ENCODE measurements around the gene UGT1A5.
"Not testable (repeated sequence)": the region's sequence is repeated elsewhere in the genome, so short reads cannot be mapped to it uniquely, and the experiment has no call there.

Gene UGT1A5

DNA sequence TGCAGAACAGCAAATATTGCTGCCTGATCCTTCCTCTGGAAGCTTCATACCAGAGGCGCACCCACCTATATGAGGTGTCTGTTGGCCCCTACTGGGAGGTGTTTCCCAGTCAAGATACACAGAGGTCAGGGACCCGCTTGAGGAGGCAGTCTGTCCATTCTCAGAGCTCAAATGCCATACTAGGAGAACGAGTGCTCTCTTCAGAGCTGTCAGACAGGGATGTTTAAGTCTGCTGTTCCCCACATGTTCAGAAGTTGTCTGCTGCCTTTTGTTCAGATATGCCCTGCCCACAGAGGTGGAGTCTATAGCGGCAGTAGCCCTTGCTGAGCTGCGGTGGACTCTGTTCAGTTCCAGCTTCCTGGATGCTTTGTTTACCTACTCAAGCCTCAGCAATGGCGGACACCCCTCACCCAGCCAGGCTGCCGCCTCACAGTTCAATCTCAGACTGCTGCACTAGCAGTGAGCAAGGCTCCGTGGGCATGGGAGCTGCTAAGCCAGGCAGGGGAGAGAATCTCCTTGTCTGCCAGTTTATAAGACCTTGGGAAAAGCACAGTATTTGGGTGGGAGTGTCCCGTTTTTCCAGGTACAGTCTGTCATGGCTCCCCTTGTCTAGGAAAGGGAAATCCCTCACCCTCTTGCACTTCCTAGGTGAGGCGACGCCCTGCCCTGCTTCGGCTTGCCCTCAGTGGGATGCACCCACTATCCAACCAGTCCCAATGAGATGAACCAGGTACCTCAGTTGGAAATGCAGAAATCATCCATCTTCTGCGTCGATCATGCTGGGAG is 24.4 kb downstream of the UGT1A5 start:
- H3K9ac ChIP-seq (ENCODE audit: low read length); H3K36me3 ChIP-seq (ENCODE audit: control insufficient read depth, insufficient read depth, low read length); H3K4me3 ChIP-seq (ENCODE audit: low read length); H3K9me3 ChIP-seq (ENCODE audit: control insufficient read depth, low read length); H3K4me1 ChIP-seq (ENCODE audit: control insufficient read depth, insufficient read depth, low read length); H3K27me3 ChIP-seq (ENCODE audit: control insufficient read depth, insufficient read depth, low read length): not testable (repeated sequence)

DNA sequence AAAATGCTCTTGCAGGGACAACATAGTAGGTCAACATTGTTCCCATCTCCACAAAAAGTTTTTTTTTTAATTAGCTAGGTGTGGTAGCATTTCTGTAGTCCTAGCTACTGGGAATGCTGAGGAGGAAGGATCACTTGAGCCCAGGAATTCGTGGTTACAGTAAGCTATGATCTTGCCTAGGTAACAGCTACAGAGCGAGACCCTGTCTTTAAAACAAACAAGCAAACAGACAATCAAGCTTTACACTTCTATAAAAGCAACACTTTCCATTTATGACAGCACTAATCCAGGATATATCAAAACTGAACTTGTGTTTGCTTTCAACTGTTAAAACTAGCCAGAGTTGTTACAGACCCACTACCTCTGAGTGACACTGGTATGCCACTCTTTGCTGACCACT is 28.2 kb downstream of the UGT1A5 start:
- Histone ChIP-seq H3K4me1 (ENCODE audit: control insufficient read depth, insufficient read depth, low read length) (peaks cover 7% of the 10 kb centered on the region), H3K4me3 (ENCODE audit: low read length) (no peak overlapping the region), H3K36me3 (ENCODE audit: control insufficient read depth, insufficient read depth, low read length) (no peaks in the 10 kb centered on the region), H3K27me3 (ENCODE audit: control insufficient read depth, insufficient read depth, low read length) (no peaks in the 10 kb centered on the region), H3K9ac (ENCODE audit: low read length) (no peak overlapping the region), H3K9me3 (ENCODE audit: control insufficient read depth, low read length) (no peaks in the 10 kb centered on the region)

DNA sequence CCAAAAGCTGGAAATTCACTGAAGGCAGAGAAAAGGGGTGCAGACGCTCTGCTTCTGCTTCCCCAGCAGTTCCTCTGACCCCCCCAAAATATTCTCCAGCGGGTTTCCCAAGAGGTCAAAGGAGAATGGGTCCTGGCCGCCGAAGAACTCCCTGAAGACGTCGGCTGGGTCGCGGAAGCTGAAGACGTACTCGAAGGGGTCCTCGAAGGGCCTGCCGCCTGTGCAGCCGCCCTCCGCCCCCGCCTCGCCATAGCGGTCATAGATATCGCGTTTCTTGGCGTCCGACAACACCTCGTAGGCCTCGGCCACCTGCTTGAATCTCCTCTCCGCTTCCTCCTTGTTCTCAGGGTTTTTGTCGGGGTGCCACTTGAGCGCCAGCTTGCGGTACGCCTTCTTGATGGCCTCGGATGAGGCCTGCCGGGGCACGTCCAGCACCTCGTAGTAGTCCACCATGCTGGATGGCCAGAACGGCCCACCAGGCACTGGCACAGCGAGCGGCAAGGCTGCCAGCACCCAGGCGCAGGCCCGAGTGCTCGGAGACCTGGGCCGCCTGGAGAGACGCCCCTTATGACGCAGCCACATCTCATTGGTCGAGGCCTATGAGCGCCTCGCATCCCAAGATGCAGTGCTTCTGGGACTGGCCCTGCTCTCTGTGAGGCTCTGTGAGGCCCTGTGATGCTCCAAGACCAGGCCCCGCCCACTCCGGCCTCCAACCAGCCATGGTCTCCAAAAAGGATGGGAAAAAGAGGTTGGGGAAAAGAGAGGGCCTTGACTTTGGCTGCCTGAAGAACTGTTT is 31.0 kb downstream of the UGT1A5 start:
- Histone ChIP-seq H3K9ac (ENCODE audit: low read length) (no peak overlapping the region), H3K4me1 (ENCODE audit: control insufficient read depth, insufficient read depth, low read length) (peaks cover 7% of the 10 kb centered on the region), H3K4me3 (ENCODE audit: low read length) (no peak overlapping the region), H3K9me3 (ENCODE audit: control insufficient read depth, low read length) (no peaks in the 10 kb centered on the region), H3K27me3 (ENCODE audit: control insufficient read depth, insufficient read depth, low read length) (no peaks in the 10 kb centered on the region), H3K36me3 (ENCODE audit: control insufficient read depth, insufficient read depth, low read length) (no peaks in the 10 kb centered on the region)

DNA sequence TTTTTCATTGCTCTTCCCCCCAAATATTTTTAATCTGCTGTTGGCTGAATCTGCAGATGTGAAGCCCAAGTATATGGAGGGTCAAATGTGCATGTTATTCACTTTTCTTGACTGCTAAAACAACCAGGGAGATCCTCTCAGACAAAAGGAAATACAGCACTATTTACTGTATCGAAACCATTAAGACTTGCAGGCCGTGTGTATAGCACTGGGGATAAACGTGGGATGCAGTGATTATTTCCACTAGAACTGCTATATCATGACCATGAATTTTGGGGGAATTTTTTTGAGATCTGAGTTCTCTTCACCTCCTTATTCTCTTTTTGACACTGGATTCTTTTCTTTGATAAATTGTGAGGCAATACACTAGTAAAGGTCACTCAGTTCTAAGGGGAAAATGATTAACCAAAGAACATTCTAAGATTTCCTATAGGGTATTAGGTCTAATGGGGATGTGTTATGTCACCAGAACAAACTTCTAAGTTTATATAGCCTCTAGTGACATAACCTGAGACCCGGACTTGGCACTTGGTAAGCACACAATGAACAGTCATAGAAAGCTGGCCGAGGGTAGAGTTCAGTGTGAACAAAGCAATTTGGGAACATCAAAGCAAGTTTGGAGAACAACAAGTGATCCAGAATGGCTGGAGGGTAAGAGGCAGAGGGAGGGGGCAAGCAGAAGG is 32.5 kb downstream of the UGT1A5 start:
- Histone ChIP-seq H3K27me3 (ENCODE audit: control insufficient read depth, insufficient read depth, low read length) (no peaks in the 10 kb centered on the region), H3K9ac (ENCODE audit: low read length) (no peak overlapping the region), H3K4me1 (ENCODE audit: control insufficient read depth, insufficient read depth, low read length) (no peaks in the 10 kb centered on the region)

DNA sequence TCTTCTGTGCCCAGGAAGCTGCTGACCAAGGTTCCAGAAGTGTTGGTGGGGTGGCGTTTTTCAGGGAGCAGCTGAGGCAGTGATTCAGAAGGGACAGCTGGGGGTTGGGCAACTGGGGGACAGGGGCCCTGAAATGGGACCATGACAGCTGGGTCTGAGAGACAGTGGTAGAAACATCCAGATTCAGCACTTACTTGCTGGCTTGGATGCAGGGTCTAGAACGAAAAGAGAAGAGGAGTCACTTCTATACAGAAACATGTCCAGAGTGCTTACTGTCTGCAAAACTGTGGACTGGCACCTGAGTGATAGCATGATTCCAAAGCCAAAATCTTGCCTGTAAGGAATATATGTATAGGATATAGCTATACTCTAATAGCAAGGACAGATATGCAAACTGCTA is 33.1 kb downstream of the UGT1A5 start:
- not testable (repeated sequence) for H3K4me1 ChIP-seq (ENCODE audit: control insufficient read depth, insufficient read depth, low read length); H3K4me3 ChIP-seq (ENCODE audit: low read length); H3K36me3 ChIP-seq (ENCODE audit: control insufficient read depth, insufficient read depth, low read length); H3K9me3 ChIP-seq (ENCODE audit: control insufficient read depth, low read length); H3K9ac ChIP-seq (ENCODE audit: low read length); H3K27me3 ChIP-seq (ENCODE audit: control insufficient read depth, insufficient read depth, low read length)

More for the DNA sequence above, 32.5 kb downstream of the UGT1A5 start:
- Histone ChIP-seq H3K36me3 (ENCODE audit: control insufficient read depth, insufficient read depth, low read length) (no peaks in the 10 kb centered on the region), H3K9me3 (ENCODE audit: control insufficient read depth, low read length) (no peaks in the 10 kb centered on the region), H3K4me3 (ENCODE audit: low read length) (no peak overlapping the region)

DNA sequence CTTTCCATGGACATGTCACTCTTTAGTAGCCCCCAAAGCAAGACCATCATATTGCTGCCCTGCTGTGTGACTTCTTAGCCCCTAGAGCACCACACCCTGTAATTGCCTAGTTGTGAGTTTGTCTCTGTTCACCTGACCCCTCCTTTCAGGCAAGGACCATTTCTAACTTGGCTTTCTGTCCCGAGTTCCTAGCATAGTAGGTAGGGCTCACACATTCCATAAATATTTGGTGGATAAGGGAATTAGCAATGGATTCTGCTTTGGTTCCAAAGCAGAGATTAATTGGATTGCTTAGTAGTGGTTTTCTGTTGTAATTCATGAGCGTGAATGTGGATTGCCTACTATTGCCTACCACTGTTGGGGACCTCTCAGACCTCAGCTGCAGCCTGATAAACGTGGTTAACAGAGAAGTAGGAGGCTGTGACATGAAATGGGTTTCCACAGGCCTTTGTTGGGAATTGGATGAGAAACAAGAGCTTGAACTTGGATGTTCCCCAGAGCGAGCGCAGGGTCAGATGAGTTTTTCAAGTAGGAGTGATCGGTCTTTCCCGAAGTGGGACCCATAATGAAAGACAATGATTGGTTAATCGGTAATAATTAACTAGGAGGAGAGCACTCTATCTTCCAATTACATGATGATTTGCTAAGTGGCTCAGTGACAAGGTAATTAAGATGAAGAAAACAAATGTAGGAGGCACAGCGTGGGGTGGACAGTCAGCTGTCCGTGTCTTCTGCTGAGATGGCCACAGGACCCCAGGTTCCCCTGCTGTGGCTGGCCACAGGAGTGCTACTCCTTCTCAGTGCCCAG is 34.0 kb downstream of the UGT1A5 start:
- no peak overlapping the region for H3K4me3 ChIP-seq (ENCODE audit: low read length)
- no peaks in the 10 kb centered on the region for H3K27me3 ChIP-seq (ENCODE audit: control insufficient read depth, insufficient read depth, low read length)
- H3K36me3 ChIP-seq (ENCODE audit: control insufficient read depth, insufficient read depth, low read length): no peaks in the 10 kb centered on the region
- no peak overlapping the region for H3K9ac ChIP-seq (ENCODE audit: low read length)
- H3K9me3 ChIP-seq (ENCODE audit: control insufficient read depth, low read length): peaks cover 6% of the 10 kb centered on the region
- no peaks in the 10 kb centered on the region for H3K4me1 ChIP-seq (ENCODE audit: control insufficient read depth, insufficient read depth, low read length)

DNA sequence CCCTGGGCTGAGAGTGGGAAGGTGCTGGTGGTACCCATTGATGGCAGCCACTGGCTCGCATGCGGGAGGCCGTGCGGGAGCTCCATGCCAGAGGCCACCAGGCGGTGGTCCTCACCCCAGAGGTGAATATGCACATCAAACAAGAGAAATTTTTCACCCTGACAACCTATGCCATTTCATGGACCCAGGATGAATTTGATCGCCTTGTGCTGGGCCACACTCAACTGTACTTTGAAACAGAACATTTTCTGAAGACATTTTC is 34.5 kb downstream of the UGT1A5 start:
- H3K27me3 ChIP-seq (ENCODE audit: control insufficient read depth, insufficient read depth, low read length): no peaks in the 10 kb centered on the region
- no peak overlapping the region for H3K4me3 ChIP-seq (ENCODE audit: low read length)
- no peaks in the 10 kb centered on the region for H3K4me1 ChIP-seq (ENCODE audit: control insufficient read depth, insufficient read depth, low read length)
- H3K36me3 ChIP-seq (ENCODE audit: control insufficient read depth, insufficient read depth, low read length): no peaks in the 10 kb centered on the region
- no peak overlapping the region for H3K9ac ChIP-seq (ENCODE audit: low read length)
- H3K9me3 ChIP-seq (ENCODE audit: control insufficient read depth, low read length): peaks cover 6% of the 10 kb centered on the region

DNA sequence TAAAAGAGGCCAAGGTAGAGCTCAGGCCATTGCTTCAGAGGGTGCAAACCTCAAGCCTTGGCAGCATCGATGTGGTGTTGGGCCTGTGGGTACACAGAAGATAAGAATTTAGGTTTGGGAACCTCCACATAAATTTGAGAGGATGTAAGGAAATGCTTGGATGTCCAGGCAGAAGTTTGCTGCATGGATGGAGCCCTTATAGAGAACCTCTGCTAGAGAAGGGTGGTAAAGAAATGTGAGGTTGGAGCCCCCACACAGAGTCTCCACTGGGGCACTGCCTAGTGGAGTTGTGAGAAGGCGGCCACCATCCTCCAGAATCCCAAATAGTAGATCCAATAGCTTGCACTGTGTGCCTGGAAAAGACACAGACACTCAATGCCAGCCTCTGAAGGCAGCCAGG is 38.0 kb downstream of the UGT1A5 start:
- not testable (repeated sequence) for H3K4me1 ChIP-seq (ENCODE audit: control insufficient read depth, insufficient read depth, low read length); H3K4me3 ChIP-seq (ENCODE audit: low read length); H3K36me3 ChIP-seq (ENCODE audit: control insufficient read depth, insufficient read depth, low read length); H3K27me3 ChIP-seq (ENCODE audit: control insufficient read depth, insufficient read depth, low read length); H3K9ac ChIP-seq (ENCODE audit: low read length); H3K9me3 ChIP-seq (ENCODE audit: control insufficient read depth, low read length)

DNA sequence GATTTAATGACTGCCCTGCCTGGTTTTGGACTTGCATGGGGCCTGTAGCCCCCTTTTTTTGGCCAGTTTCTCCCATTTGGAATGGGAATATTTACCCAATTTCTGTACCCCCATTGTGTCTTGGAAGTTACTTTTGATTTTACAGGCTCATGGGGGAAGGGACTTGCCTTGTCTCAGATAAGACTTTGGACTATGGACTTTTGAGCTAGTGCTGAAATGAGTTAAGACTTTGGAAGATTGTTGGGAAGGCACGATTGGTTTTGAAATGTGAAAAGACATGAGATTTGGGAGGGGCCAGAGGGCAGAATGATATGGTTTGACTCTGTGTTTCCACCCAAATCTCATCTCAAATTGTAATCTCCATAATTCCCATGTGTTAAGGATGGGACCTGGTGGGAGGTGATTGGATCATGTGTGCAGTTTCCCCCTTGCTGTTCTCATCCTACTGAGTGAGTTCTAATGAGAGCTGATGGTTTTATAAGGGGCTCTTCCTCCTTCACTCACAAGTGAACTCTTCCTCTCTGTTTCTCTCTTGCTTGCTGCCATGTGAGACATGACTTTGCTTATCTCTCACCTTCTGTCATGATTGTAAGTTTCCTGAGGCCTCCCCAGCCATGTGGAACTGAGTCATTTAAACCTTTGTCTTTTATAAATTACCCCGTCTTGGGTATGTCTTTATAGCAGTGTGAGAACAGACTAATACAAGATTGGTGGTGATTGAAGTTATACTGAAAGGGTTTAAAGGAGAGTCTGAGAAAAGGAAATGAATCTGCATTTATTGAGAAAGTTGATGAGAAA is 38.7 kb downstream of the UGT1A5 start:
- H3K9me3 ChIP-seq (ENCODE audit: control insufficient read depth, low read length); H3K27me3 ChIP-seq (ENCODE audit: control insufficient read depth, insufficient read depth, low read length); H3K9ac ChIP-seq (ENCODE audit: low read length); H3K4me3 ChIP-seq (ENCODE audit: low read length); H3K36me3 ChIP-seq (ENCODE audit: control insufficient read depth, insufficient read depth, low read length); H3K4me1 ChIP-seq (ENCODE audit: control insufficient read depth, insufficient read depth, low read length): not testable (repeated sequence)

DNA sequence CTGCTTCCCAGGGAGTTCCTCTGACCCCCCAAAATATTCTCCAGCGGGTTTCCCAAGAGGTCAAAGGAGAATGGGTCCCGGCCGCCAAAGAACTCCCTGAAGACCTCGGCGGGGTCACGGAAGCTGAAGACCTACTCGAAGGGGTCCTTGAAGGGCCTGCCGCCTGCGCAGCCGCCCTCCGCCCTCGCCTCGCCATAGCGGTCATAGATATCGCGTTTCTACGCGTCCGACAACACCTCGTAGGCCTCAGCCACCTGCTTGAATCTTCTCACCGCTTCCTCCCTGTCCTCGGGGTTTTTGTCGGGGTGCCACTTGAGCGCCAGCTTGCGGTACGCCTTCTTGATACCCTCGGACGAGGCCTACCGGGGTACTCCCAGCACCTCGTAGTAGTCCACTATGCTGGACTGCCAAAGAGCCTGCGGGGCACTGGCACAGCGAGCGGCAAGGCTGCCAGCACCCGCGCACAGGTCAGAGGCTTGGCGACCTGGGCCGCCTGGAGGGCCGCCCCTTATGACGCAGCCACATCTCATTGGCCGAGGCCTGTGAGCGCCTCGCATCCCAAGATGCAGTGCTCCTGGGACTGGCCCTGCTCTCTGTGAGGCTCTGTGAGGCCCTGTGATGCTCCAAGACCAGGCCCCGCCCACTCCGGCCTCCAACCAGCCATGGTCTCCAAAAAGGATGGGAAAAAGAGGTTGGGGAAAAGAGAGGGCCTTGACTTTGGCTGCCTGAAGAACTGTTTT is 42.3 kb downstream of the UGT1A5 start:
- Histone ChIP-seq H3K9ac (ENCODE audit: low read length) (no peak overlapping the region), H3K27me3 (ENCODE audit: control insufficient read depth, insufficient read depth, low read length) (no peaks in the 10 kb centered on the region), H3K4me3 (ENCODE audit: low read length) (no peak overlapping the region), H3K9me3 (ENCODE audit: control insufficient read depth, low read length) (peaks cover 6% of the 10 kb centered on the region), H3K36me3 (ENCODE audit: control insufficient read depth, insufficient read depth, low read length) (no peaks in the 10 kb centered on the region), H3K4me1 (ENCODE audit: control insufficient read depth, insufficient read depth, low read length) (peaks cover 5% of the 10 kb centered on the region)

Measured in mucosa of stomach (tissue), 1 donor.